Epithelial cell of prostate (primary cell): ENCODE measurements around the gene C2CD4B.

ENCODE experiments used
- DNase-seq: peaks from one replicate; pipeline ENCODE4 v3.0.0-alpha.2; 2011; ENCODE audit warnings: low read depth, low spot score
- H3K27ac ChIP-seq: fragments of 450-650 bp; 2 replicates; pipeline ENCODE4 v1.5.1; 2017; ENCODE audit warnings: mild to moderate bottlenecking

Gene C2CD4B

GRCh38 chr15:62150445-62150844 lies 14.6 kb downstream of the C2CD4B start:
- H3K27ac ChIP-seq = no peak overlapping the region
- no peak for DNase-seq

- DNase-seq = no peak
- H3K27ac ChIP-seq = no peak overlapping the region
Measured at GRCh38 chr15:62149729-62150128, 15.4 kb downstream of the C2CD4B start.

GRCh38 chr15:62147551-62147950 lies 17.5 kb downstream of the C2CD4B start:
- no peak for DNase-seq
- H3K27ac ChIP-seq = no peak overlapping the region

- H3K27ac ChIP-seq = no peak overlapping the region
- no peak for DNase-seq
Measured at GRCh38 chr15:62147149-62147548, 17.9 kb downstream of the C2CD4B start.

- H3K27ac ChIP-seq = peak overlapping the region; percentile 28
- no peak for DNase-seq
Measured at GRCh38 chr15:62145015-62145735, 19.9 kb downstream of the C2CD4B start.

GRCh38 chr15:62142736-62143135 lies 22.3 kb downstream of the C2CD4B start:
- no peak for DNase-seq
- no peak overlapping the region for H3K27ac ChIP-seq

GRCh38 chr15:62141643-62142588 lies 23.2 kb downstream of the C2CD4B start:
- H3K27ac ChIP-seq = peak overlapping the region; percentile 34
- DNase-seq = no peak

DNA sequence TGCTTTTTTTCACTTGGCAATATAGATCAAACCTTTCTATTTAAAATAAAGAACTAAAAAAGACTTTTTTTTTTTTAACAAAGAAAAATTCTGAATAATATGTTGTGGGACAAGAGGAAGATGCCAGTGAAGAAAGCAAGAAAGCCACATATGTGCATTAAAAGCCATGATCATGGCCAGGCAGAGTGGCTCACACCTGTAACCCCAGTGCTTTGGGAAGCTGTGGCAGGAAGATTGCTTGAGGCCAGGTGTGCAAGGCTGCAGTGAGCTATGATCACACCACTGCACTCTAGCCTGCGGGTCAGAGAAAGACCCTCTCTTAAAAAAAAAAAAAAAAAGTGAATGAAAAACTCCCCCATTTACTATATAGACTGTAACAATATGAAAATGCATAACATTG lies 23.9 kb downstream of the C2CD4B start:
- H3K27ac ChIP-seq = peak overlapping the region; percentile 34
- DNase-seq = no peak

GRCh38 chr15:62138124-62138523 lies 27.0 kb downstream of the C2CD4B start:
- no peak for DNase-seq
- peak overlapping the region; percentile 47 for H3K27ac ChIP-seq

DNA sequence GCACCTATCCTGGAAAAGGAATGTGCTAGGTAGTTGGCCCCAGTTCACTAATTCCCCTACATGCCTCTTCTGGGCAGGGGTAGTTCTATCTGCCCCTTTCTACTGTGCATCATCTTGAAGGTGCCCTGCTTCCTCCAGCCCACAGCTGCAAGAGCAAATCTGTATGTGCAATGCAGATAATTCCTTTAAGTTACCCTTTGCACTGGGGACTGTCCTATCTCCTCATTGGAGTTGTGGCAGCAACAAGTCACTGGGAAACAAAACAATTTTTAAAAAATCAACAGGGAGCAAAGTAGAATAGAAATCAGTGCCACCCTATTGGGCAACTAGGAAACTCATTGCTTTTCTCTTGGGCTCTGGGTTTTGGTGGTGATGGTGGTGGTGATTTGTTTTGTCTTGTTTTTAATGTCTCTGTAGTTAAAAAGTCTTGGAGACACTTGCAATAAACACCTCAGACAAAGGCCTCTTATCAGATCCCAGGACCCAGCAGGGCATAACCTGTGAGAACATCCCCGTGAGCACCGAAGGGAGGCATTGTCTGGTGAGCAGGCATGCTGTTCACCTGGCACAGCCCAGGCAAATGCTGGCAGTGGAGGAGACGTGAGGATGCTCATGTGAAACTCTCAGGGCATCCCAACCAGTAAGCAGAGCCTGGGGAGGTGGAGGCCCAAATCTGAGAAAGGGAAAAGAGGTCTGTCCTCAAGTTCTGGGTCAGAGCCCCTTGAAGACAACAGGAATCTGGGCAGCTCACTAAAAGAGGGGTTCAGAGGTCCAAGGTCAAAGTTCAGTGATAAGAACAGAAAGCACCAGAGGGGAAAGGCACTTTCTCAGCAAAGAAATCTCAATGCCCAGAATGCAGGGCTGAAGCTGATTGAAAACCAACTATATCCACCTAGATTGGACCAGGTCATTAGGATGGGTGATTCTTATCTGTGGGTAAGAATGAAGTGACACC lies 27.9 kb downstream of the C2CD4B start:
- no peak for DNase-seq
- peak overlapping the region; percentile 47 for H3K27ac ChIP-seq

DNA sequence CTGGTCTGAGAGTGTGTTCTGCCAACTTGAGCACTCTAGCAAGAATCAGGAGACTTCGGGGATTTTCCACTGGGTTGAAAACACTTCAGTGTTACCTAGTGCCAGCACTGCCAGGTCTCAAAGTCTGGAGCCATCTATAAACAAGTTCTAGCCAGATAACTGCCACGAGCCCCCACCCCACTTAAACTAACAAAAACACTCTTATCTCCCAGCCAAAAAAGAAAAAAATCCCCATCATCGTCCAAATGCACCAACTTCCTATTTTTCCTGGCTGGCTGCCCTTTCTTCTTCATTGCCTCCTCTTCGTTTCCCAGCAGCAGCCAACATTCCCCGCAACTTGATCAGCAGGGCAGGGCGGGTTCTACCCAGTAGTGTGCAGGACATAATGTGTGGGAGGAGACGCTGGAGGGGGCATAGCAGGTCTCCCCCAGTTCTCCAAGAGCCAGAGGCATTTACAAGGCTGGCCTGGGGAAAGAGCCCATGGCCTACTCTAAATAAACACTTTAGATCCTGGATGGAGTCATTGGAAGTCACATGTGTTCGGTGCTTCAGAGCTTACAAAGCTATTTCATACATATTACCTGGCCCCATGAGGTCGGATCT lies 29.5 kb downstream of the C2CD4B start:
- H3K27ac ChIP-seq = peak overlapping the region; percentile 23
- no peak for DNase-seq

GRCh38 chr15:62133141-62133540 lies 31.9 kb downstream of the C2CD4B start:
- no peak overlapping the region for H3K27ac ChIP-seq
- DNase-seq = no peak

DNA sequence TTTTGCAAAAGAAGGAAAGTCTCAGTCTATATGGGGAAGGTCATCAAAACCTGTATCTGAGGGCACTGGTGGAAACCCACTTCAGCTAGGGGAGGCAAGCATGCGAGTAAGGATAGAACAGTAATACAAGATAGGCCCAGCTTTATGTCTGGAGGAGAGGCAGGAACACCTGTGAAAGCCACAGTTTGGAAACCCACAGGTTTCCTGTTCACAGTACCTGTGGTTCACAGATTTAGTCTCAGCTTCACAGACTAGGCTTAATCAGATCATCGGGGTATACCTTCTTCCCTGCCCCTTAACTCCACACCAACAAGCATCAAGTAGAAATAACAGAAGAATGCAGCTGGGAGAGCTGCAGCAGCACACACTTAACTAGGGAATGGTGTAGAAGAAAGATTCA lies 36.2 kb downstream of the C2CD4B start:
- H3K27ac ChIP-seq = no peak overlapping the region
- DNase-seq = no peak

DNA sequence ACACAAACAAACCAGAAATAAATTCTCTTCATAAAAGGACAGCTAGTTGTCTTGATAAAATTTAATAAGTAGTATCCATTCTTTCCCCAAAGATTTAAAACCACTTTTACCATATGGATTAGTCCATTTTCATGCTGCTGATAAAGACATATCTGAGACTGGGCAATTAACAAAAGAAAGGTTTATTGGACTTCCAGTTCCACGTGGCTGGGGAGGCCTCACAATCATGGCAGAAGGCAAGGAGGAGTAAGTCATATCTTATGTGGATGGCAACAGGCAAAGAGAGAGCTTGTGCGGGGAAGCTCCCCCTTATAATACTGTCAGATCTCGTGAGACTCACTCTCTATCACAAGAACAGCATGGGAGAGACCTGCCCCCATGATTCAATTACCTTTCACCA lies 38.7 kb downstream of the C2CD4B start:
- DNase-seq = no peak

GRCh38 chr15:62125773-62126172 lies 39.3 kb downstream of the C2CD4B start:
- no peak for DNase-seq
- H3K27ac ChIP-seq = peak overlapping the region; percentile 96

More for the DNA sequence above, 38.7 kb downstream of the C2CD4B start:
- no peak overlapping the region for H3K27ac ChIP-seq

DNA sequence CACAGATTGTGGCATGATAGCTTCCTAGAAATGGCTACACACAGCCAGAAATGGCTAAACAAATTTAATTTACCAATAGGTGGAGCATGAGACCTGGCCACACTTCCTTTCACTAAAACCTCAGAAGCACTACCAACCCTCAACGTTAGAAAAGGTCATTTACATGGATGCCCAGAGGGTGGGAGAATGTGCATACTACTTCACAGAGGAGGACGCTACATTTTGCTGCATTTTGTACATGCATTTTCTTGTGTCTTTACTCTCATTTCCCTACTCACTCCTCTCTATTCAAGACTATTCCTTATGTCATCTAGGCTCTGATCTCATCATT lies 40.1 kb downstream of the C2CD4B start:
- peak overlapping the region; percentile 96 for H3K27ac ChIP-seq
- DNase-seq = no peak

- DNase-seq = peak; percentile 76
- peak overlapping the region; percentile 96 for H3K27ac ChIP-seq
Measured at GRCh38 chr15:62124176-62124972, 40.7 kb downstream of the C2CD4B start.

DNA sequence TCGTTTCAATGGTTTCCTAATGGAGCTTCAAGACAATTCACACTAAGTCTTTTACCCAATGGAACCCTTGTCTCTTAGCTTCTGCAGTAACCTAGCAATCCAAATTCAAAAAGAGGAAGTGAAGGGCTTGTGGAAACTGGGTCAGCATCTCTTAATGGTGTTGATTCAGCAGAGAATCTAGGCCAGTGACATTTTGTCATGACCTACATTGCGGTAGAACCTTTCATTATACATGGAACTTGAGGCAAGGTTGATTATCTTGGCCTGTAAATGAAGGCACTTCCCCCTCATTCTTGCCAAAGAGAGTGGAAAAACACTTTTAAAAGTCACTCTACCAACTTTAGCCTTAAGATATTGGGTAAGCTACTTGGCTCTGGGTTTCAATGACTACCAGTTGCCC lies 42.8 kb downstream of the C2CD4B start:
- H3K27ac ChIP-seq = no peak overlapping the region
- DNase-seq = no peak
